HEK293 (cell line): ENCODE measurements around the gene SCIN.

ENCODE experiments used
- CTCF ChIA-PET: fragments of 350-600 bp; formaldehyde crosslinking; extraction: SDS; loops from one replicate; lab custom pipeline; 2021; ENCODE audit warnings: antibody characterized with exemption; lab: Yijun Ruan, JAX
- POLR2A ChIA-PET: fragments of 300-600 bp; formaldehyde crosslinking; extraction: SDS; loops from one replicate; lab custom pipeline; 2020; ENCODE audit warnings: antibody characterized with exemption, inconsistent platforms; lab: Yijun Ruan, JAX
- H3K27ac ChIP-seq: fragments of 200-500 bp; sonication (Bioruptor generic); 2 replicates; pipeline ENCODE4 v1.5.1; 2014; ENCODE audit warnings: low read depth, low read length, control low read depth, inconsistent platforms; ENCODE audit errors: extremely low read depth
- H3K36me3 ChIP-seq, 2 experiments: fragments of 200-500 bp in 1 of 2; sonication (Bioruptor generic) in 1 of 2; 1 replicate in 1 of 2; 2 replicates in 1 of 2; pipeline ENCODE4 v1.5.1; 2014 to 2017; ENCODE audit warnings: inconsistent platforms in 2 of 2, low read length in 2 of 2; ENCODE audit not compliant: control insufficient read depth in 2 of 2, insufficient read depth in 1 of 2
- H3K4me1 ChIP-seq: fragments of 200-500 bp; sonication (Bioruptor generic); 2 replicates; pipeline ENCODE4 v1.5.1; 2014; ENCODE audit warnings: mild to moderate bottlenecking, low read length, inconsistent platforms; ENCODE audit not compliant: control insufficient read depth, insufficient read depth
- H3K4me3 ChIP-seq: 2 replicates; pipeline ENCODE4 v1.5.1; 2011; ENCODE audit warnings: low read depth, mild to moderate bottlenecking, control low read depth, low read length, moderate library complexity
- H3K9me3 ChIP-seq: fragments of 200-500 bp; sonication (Bioruptor generic); 2 replicates; pipeline ENCODE4 v1.5.1; 2014; ENCODE audit warnings: low read depth, low read length, inconsistent platforms; ENCODE audit not compliant: control insufficient read depth, insufficient read depth
- ATF2 ChIP-seq: fragments of 450-650 bp; formaldehyde crosslinking; IDR thresholded peaks from 2 replicates; pipeline ENCODE4 v1.5.1; 2016; ENCODE audit warnings: missing biosample characterization, missing genetic modification characterization, low read depth
- BCL11B ChIP-seq: fragments of 450-650 bp; formaldehyde crosslinking; IDR thresholded peaks from 2 replicates; pipeline ENCODE4 v1.5.1; 2016; ENCODE audit warnings: low read depth, missing biosample characterization, missing genetic modification characterization
- EGR2 ChIP-seq: fragments of 450-650 bp; formaldehyde crosslinking; IDR thresholded peaks from 2 replicates; pipeline ENCODE4 v1.5.1; 2016; ENCODE audit warnings: low read depth, missing biosample characterization, missing genetic modification characterization
- GLI2 ChIP-seq: fragments of 450-650 bp; formaldehyde crosslinking; IDR thresholded peaks from 2 replicates; pipeline ENCODE4; 2017; ENCODE audit warnings: missing biosample characterization, missing genetic modification characterization, low read depth, borderline replicate concordance
- HOXD13 ChIP-seq: sonication (generic); formaldehyde crosslinking; IDR thresholded peaks from 2 replicates; pipeline ENCODE4 v1.8.0; 2022; ENCODE audit warnings: missing genetic modification reagents, borderline replicate concordance
- KLF7 ChIP-seq: fragments of 450-650 bp; formaldehyde crosslinking; IDR thresholded peaks from 2 replicates; pipeline ENCODE4 v1.5.1; 2016; ENCODE audit warnings: missing biosample characterization, missing genetic modification characterization, borderline replicate concordance
- MZF1 ChIP-seq: fragments of 450-650 bp; formaldehyde crosslinking; IDR thresholded peaks from 2 replicates; pipeline ENCODE4 v1.5.1; 2017; ENCODE audit warnings: missing biosample characterization, missing genetic modification characterization, borderline replicate concordance
- SP3 ChIP-seq: fragments of 450-650 bp; formaldehyde crosslinking; IDR thresholded peaks from 2 replicates; pipeline ENCODE4 v1.5.1; 2016; ENCODE audit warnings: missing biosample characterization, missing genetic modification characterization
- ZBTB1 ChIP-seq: fragments of 450-650 bp; formaldehyde crosslinking; IDR thresholded peaks from 2 replicates; pipeline ENCODE4 v1.5.1; 2016; ENCODE audit warnings: missing biosample characterization, missing genetic modification characterization
- ZFP3 ChIP-seq: fragments of 450-650 bp; formaldehyde crosslinking; IDR thresholded peaks from 2 replicates; pipeline ENCODE4 v1.5.1; 2016; ENCODE audit warnings: low read depth, missing biosample characterization, missing genetic modification characterization
- ZFP69B ChIP-seq: fragments of 450-650 bp; formaldehyde crosslinking; IDR thresholded peaks from 2 replicates; pipeline ENCODE4 v1.5.1; 2016; ENCODE audit warnings: missing biosample characterization, missing genetic modification characterization
- ZNF138 ChIP-seq: fragments of 450-650 bp; formaldehyde crosslinking; IDR thresholded peaks from 2 replicates; pipeline ENCODE4 v1.5.1; 2016; ENCODE audit warnings: missing biosample characterization, missing genetic modification characterization, borderline replicate concordance
- ZNF155 ChIP-seq: fragments of 450-650 bp; formaldehyde crosslinking; IDR thresholded peaks from 2 replicates; pipeline ENCODE4 v1.5.1; 2016; ENCODE audit warnings: missing biosample characterization, missing genetic modification characterization
- ZNF239 ChIP-seq: fragments of 450-650 bp; formaldehyde crosslinking; IDR thresholded peaks from 2 replicates; pipeline ENCODE4 v1.5.1; 2016; ENCODE audit warnings: missing biosample characterization, missing genetic modification characterization
- ZNF292 ChIP-seq: fragments of 450-650 bp; formaldehyde crosslinking; IDR thresholded peaks from 2 replicates; pipeline ENCODE4 v1.5.1; 2016; ENCODE audit warnings: low read depth, missing biosample characterization, missing genetic modification characterization, borderline replicate concordance
- ZNF473 ChIP-seq: fragments of 450-650 bp; formaldehyde crosslinking; IDR thresholded peaks from 2 replicates; pipeline ENCODE4 v1.5.1; 2017; ENCODE audit warnings: missing biosample characterization, missing genetic modification characterization
- ZNF521 ChIP-seq: fragments of 450-650 bp; formaldehyde crosslinking; IDR thresholded peaks from 2 replicates; pipeline ENCODE4 v1.5.1; 2017; ENCODE audit warnings: missing biosample characterization, mild to moderate bottlenecking, missing genetic modification characterization
- ZNF621 ChIP-seq: fragments of 450-650 bp; formaldehyde crosslinking; IDR thresholded peaks from 2 replicates; pipeline ENCODE4 v1.5.1; 2017; ENCODE audit warnings: missing biosample characterization, missing genetic modification characterization
- ZNF664 ChIP-seq: fragments of 450-650 bp; formaldehyde crosslinking; IDR thresholded peaks from 2 replicates; pipeline ENCODE4 v1.5.1; 2016; ENCODE audit warnings: missing biosample characterization, missing genetic modification characterization
- ZNF777 ChIP-seq: fragments of 450-650 bp; formaldehyde crosslinking; IDR thresholded peaks from 2 replicates; pipeline ENCODE4 v1.5.1; 2017; ENCODE audit warnings: missing biosample characterization, missing genetic modification characterization, borderline replicate concordance
- TF ChIP-seq, protein P1 (sequence below): fragments of 450-650 bp; formaldehyde crosslinking; IDR thresholded peaks from 2 replicates; pipeline ENCODE4 v1.5.1; 2017; ENCODE audit warnings: missing biosample characterization, mild to moderate bottlenecking, missing genetic modification characterization, moderate library complexity
- TF ChIP-seq, protein P2 (sequence below): fragments of 450-650 bp; formaldehyde crosslinking; IDR thresholded peaks from 2 replicates; pipeline ENCODE4 v1.5.1; 2017; ENCODE audit warnings: missing biosample characterization, missing genetic modification characterization

SCIN gene

DNA sequence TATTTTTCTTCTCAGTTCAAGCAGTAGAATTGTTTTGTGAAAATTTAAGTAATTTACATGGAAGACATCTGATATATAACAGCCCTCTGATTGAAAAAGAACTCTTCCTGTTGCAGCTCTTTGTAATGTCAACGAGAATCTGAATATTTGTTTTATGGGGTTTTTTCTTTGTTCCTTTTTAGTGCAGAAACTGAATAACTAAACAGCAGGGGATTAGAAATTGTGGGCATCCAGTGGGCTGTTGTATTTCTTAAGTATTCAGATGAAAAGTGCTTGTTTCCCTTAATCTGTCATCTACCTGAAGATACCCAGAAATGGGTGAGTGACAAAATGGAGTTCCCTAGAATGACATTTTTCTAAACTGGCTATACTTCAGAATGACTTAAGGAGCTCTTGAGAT lies 124.3 kb downstream of the SCIN start (continued):
- TF ChIP-seq, protein P1, sequence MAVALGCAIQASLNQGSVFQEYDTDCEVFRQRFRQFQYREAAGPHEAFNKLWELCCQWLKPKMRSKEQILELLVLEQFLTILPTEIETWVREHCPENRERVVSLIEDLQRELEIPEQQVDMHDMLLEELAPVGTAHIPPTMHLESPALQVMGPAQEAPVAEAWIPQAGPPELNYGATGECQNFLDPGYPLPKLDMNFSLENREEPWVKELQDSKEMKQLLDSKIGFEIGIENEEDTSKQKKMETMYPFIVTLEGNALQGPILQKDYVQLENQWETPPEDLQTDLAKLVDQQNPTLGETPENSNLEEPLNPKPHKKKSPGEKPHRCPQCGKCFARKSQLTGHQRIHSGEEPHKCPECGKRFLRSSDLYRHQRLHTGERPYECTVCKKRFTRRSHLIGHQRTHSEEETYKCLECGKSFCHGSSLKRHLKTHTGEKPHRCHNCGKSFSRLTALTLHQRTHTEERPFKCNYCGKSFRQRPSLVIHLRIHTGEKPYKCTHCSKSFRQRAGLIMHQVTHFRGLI (tag by site-specific recombination): no peak
- TF ChIP-seq ZNF664: no peak

DNA sequence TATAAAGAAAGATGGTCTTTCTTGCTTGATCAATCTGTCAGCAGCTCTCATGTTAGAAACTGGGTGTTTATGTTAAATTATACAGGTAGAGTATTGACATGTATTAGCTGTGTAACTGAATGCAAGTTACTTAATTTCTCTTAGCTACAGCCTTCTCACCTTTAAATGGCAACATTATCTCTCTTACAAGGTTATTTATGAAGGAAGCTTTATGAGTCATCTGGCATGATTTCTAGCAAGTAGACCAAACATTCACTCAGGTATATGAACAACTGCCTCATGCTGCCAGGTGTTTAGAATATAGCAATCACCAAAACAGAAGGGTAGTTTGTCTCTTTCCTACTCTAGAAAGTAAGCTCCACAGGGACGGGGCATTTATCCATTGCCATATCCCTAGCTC lies 125.4 kb downstream of the SCIN start:
- H3K4me3 ChIP-seq: no peak overlapping the region
- ChIA-PET POLR2A (interaction anchor here (1.6 kb wide), 1 partner anchor 9 kb away, joined by 7 read pairs; the partner anchor contains the start of gene ARL4A), CTCF (interaction anchor here (0.5 to 2.0 kb wide), 4 partner anchors 9 to 359 kb away, joined by 3 to 20 read pairs (median 6); partner anchors contain the start of gene ARL4A)
- H3K27ac ChIP-seq: no peak overlapping the region
- H3K4me1 ChIP-seq: no peaks in the 10 kb centered on the region
- H3K36me3 ChIP-seq: no peaks in the 10 kb centered on the region
- H3K9me3 ChIP-seq: no peaks in the 10 kb centered on the region
- TF ChIP-seq KLF7 (tag by site-specific recombination) (no peak), ZFP3 (tag by site-specific recombination) (no peak), ZNF777 (tag by site-specific recombination) (no peak), ZNF138 (no peak), ZNF239 (tag by site-specific recombination) (no peak), ZBTB1 (tag by site-specific recombination) (no peak), BCL11B (tag by site-specific recombination) (no peak), ZNF521 (tag by site-specific recombination) (no peak), EGR2 (tag by site-specific recombination) (no peak), SP3 (tag by site-specific recombination) (no peak), ZNF621 (no peak), HOXD13 (CRISPR knock-in tag) (no peak), ZNF155 (tag by site-specific recombination) (no peak), ZFP69B (tag by site-specific recombination) (no peak), ATF2 (tag by site-specific recombination) (no peak), GLI2 (tag by site-specific recombination) (no peak), MZF1 (tag by site-specific recombination) (no peak), ZNF292 (tag by site-specific recombination) (no peak), ZNF473 (tag by site-specific recombination) (no peak)
- TF ChIP-seq, protein P2, sequence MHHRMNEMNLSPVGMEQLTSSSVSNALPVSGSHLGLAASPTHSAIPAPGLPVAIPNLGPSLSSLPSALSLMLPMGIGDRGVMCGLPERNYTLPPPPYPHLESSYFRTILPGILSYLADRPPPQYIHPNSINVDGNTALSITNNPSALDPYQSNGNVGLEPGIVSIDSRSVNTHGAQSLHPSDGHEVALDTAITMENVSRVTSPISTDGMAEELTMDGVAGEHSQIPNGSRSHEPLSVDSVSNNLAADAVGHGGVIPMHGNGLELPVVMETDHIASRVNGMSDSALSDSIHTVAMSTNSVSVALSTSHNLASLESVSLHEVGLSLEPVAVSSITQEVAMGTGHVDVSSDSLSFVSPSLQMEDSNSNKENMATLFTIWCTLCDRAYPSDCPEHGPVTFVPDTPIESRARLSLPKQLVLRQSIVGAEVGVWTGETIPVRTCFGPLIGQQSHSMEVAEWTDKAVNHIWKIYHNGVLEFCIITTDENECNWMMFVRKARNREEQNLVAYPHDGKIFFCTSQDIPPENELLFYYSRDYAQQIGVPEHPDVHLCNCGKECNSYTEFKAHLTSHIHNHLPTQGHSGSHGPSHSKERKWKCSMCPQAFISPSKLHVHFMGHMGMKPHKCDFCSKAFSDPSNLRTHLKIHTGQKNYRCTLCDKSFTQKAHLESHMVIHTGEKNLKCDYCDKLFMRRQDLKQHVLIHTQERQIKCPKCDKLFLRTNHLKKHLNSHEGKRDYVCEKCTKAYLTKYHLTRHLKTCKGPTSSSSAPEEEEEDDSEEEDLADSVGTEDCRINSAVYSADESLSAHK (tag by site-specific recombination): no peak
